Prostate gland (tissue), 2 donors: Measurements from ENCODE around the gene BCAS3. TPM values are rescaled to one million over a fixed set of nuclear protein-coding genes. Genes with fewer than 3 reads are reported as not detected.

Source experiments
- DNase-seq: peaks from one replicate; pipeline ENCODE4 v3.0.0-alpha.2; 2019; ENCODE audit warnings: low spot score
- H3K27ac ChIP-seq, 2 donors: fragments of 200-600 bp; sonication (generic); 2 replicates each; pipeline ENCODE4 v1.5.1; 2017 to 2019
- H3K27me3 ChIP-seq: fragments of 200-600 bp; sonication (generic); replicated peaks from 2 replicates; pipeline ENCODE4 v1.5.1; 2019; ENCODE audit not compliant: insufficient read depth
- H3K36me3 ChIP-seq, 2 donors: fragments of 200-600 bp; sonication (generic); 1 replicate in 1 of 2; 2 replicates in 1 of 2; pipeline versions ENCODE4 v1.5.1 to v1.8.1; 2017 to 2019
- H3K4me1 ChIP-seq: fragments of 200-600 bp; sonication (generic); replicated peaks from 2 replicates; pipeline ENCODE4 v1.5.1; 2019
- H3K4me3 ChIP-seq, 2 donors: fragments of 200-600 bp; sonication (generic); 2 replicates each; pipeline ENCODE4 v1.5.1; 2017 to 2019
- H3K9me3 ChIP-seq: fragments of 200-600 bp; sonication (generic); 2 replicates; pipeline ENCODE4 v1.5.1; 2017
- CTCF ChIP-seq, 4 experiments: fragments of 200-600 bp in 2 of 4; fragments of 450-650 bp in 2 of 4; sonication (generic) in 2 of 4; IDR thresholded peaks; 1 replicate in 3 of 4; 2 replicates in 1 of 4; pipeline ENCODE4 v1.5.1; 2016 to 2019; ENCODE audit warnings: antibody characterized with exemption in 4 of 4, mild to moderate bottlenecking in 2 of 4, moderate library complexity in 2 of 4
- POLR2A ChIP-seq: fragments of 450-650 bp; IDR thresholded peaks from one replicate; pipeline ENCODE4 v1.6.1; 2016; ENCODE audit warnings: antibody characterized with exemption, mild to moderate bottlenecking
- POLR2AphosphoS5 ChIP-seq: sonication (generic); formaldehyde crosslinking; IDR thresholded peaks from one replicate; pipeline ENCODE4 v1.6.1; 2017; ENCODE audit warnings: antibody characterized with exemption
- WGBS: methylation state at CpG from one replicate; pipeline ENCODE4 v1.1.5; 2018; 5-methylcytosine and 5-hydroxymethylcytosine counted together
- intact Hi-C: fragments of 100-400 bp; cut with DNase I; formaldehyde crosslinking; loops from one replicate; pipeline ENCODE4 v1.14.2; 2022
- total RNA-seq, 2 donors: library from RNA; depleted of rRNA; stranded (reverse); fragments of >200 nt; gene quantifications; one replicate each; pipeline ENCODE4 v1.1.0, GENCODE V29; 2016

The BCAS3 gene
- total RNA-seq, 2 donors from 2014 or later: 57.8 to 93.9 TPM

- Histone ChIP-seq H3K4me3 (no peak overlapping the region), H3K27ac (no peak overlapping the region), H3K36me3 (no peaks in the 10 kb centered on the region), H3K27me3 (no peaks in the 10 kb centered on the region), H3K9me3 (no peaks in the 10 kb centered on the region), H3K4me1 (no peaks in the 10 kb centered on the region)
- WGBS: 96% methylated on average over 4 of the region's 4 CpGs
- TF ChIP-seq POLR2A (no peak), CTCF (IDR thresholded peaks at IDR 0.05) (no peak), POLR2AphosphoS5 (no peak)
- intact Hi-C loops: no loop called here
- no peak for DNase-seq
These were observed 507.7 kb downstream of the BCAS3 start for GRCh38 chr17:61185385-61185784.

- 69% methylated on average over 2 of the region's 2 CpGs for whole genome bisulfite sequencing
- intact Hi-C loops: no loop called here
- no peaks in the 10 kb centered on the region for H3K36me3 ChIP-seq
- no peaks in the 10 kb centered on the region for H3K4me1 ChIP-seq
- no peaks in the 10 kb centered on the region for H3K27me3 ChIP-seq
- TF ChIP-seq POLR2A (no peak), POLR2AphosphoS5 (no peak), CTCF (IDR thresholded peaks at IDR 0.05) (no peak)
- no peak overlapping the region for H3K27ac ChIP-seq
- no peak overlapping the region for H3K4me3 ChIP-seq
- H3K9me3 ChIP-seq: no peaks in the 10 kb centered on the region
- no peak for DNase-seq
These were observed 509.4 kb downstream of the BCAS3 start for GRCh38 chr17:61187038-61187437.

- Histone ChIP-seq H3K4me3 (no peak overlapping the region), H3K27ac (no peak overlapping the region), H3K9me3 (no peaks in the 10 kb centered on the region), H3K36me3 (no peaks in the 10 kb centered on the region), H3K4me1 (no peaks in the 10 kb centered on the region), H3K27me3 (no peaks in the 10 kb centered on the region)
- TF ChIP-seq CTCF (IDR thresholded peaks at IDR 0.05): no peak
- TF ChIP-seq POLR2A: no peak
- no peak for TF ChIP-seq POLR2AphosphoS5
- no peak for DNase-seq
- intact Hi-C loops: no loop called here
- 88% methylated on average over 2 of the region's 2 CpGs for WGBS
These were observed 510.4 kb downstream of the BCAS3 start for GRCh38 chr17:61188081-61188480.

GRCh38 chr17:61189968-61190367, 512.3 kb downstream of the BCAS3 start:
- TF ChIP-seq CTCF (IDR thresholded peaks at IDR 0.05) (no peak), POLR2AphosphoS5 (no peak), POLR2A (no peak)
- WGBS: 87% methylated on average over 4 of the region's 4 CpGs
- Histone ChIP-seq H3K27ac (no peak overlapping the region), H3K9me3 (no peaks in the 10 kb centered on the region), H3K4me3 (no peak overlapping the region), H3K27me3 (no peaks in the 10 kb centered on the region), H3K36me3 (no peaks in the 10 kb centered on the region), H3K4me1 (no peaks in the 10 kb centered on the region)
- intact Hi-C loops: no loop called here
- DNase-seq: no peak

GRCh38 chr17:61196302-61196704, 518.7 kb downstream of the BCAS3 start:
- Histone ChIP-seq H3K27ac (no peak overlapping the region), H3K36me3 (no peaks in the 10 kb centered on the region), H3K27me3 (no peaks in the 10 kb centered on the region), H3K9me3 (no peaks in the 10 kb centered on the region), H3K4me1 (peaks cover 2% of the 10 kb centered on the region), H3K4me3 (no peak overlapping the region)
- TF ChIP-seq CTCF (IDR thresholded peaks at IDR 0.05) (no peak), POLR2AphosphoS5 (no peak), POLR2A (no peak)
- 59% methylated on average over 7 of the region's 7 CpGs for WGBS
- DNase-seq: no peak
- intact Hi-C loops: no loop called here
